GM21447 (cell line): Measurements from ENCODE around the gene TM4SF20.
"Not testable (repeated sequence)": the region's sequence is repeated elsewhere in the genome, so short reads cannot be mapped to it uniquely, and the experiment has no call there.

Source experiments
- ATAC-seq: cut with Tn5 transposase; IDR thresholded peaks from one replicate; pipeline ENCODE4 v1.9.1; 2021; ENCODE audit not compliant: unreplicated experiment

TM4SF20 gene

GRCh38 chr2:227398684-227399670 is 19.9 kb upstream of the TM4SF20 start:
- ATAC-seq, result no peak

- ATAC-seq, result no peak
Measured at GRCh38 chr2:227397562-227397961, 18.5 kb upstream of the TM4SF20 start.

DNA sequence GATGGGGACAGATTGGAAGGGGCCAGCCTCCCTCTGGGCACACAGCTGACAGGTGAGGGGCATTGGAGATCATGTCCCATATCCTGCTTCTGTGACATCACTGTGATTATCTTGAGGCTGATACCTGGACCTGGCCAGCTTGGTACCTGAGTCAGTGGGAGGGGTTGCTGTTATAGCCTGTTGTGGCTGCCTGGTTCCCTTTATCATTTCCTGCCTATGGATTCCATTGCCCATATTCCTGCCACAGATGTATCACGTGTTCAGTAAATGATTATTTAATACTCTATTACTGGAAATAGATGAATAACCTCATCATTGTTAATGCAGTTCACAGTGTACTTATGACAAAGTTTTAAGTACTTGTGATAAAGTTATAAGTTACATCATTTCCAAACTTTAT is 16.4 kb upstream of the TM4SF20 start:
- ATAC-seq, result no peak

GRCh38 chr2:227394401-227394800 is 15.3 kb upstream of the TM4SF20 start:
- ATAC-seq, result no peak

DNA sequence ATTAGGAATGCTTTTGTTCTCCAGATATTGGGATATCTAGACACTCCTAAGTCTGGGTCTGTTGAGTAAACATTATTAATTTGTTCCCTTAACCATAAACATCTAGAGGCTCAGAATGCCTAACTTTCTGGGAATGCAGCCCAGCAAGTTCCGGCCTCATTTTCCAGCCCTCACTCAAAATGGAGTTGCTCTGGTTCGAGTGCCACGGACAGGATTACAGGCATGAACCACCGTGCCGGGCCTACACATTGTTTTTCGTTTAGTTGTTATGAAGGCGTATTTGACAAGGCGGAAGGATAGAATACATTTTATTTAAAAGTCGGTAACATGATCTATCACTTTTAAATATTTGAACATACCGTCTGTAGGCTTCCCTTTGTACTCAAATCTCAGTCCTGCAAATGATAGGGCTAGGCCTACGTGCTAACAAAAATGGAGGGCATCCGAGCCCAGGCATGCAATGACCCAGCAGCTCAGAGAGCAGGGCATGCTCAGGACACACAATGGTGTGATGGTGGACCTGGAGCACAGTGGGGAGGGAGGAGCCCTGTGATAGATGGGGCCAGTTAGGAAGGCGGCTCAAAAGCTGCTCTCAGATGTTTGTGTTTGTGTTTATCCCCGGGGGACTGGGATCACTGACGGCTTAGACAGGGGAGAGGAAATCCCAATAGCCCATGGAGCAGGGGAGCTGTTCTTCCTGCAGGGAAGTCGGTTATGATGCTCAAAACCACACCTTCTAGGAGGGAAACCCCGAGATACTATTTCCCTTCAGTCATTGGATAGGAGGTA is 11.6 kb upstream of the TM4SF20 start:
- no peak for ATAC-seq

- no peak for ATAC-seq
Measured at GRCh38 chr2:227389661-227390060, 10.6 kb upstream of the TM4SF20 start.

GRCh38 chr2:227389231-227389630 is 10.1 kb upstream of the TM4SF20 start:
- ATAC-seq, result no peak

DNA sequence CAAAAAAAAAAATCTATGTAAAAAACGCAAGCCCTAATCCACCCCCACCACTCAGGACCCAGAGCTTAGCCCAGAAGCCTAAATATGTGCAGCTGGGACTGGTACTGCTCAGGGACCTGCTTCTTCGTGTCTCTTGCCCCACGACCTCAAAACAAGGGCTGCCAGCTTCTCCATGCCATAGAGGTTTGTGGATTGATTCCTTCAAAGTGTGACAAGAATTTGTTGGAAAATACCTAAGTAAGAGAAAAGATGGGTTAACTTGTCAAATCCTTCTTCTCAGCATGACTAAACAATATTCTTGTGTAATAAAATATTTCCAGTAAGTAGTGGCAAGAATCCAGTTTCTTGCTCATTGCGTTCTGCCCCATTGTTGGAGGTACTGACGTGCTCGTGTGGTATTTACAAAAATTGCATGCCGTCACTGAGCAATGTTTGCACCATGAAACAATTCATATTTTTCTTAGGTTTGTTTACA is 9.5 kb upstream of the TM4SF20 start:
- no peak for ATAC-seq

GRCh38 chr2:227387583-227387982 is 8.5 kb upstream of the TM4SF20 start, which contains the start of gene SCYGR1:
SCYGR1 (minus strand) TSS chr2:227387949; CDS start chr2:227387949, 0 bp downstream.
- ATAC-seq, result not testable (repeated sequence)

DNA sequence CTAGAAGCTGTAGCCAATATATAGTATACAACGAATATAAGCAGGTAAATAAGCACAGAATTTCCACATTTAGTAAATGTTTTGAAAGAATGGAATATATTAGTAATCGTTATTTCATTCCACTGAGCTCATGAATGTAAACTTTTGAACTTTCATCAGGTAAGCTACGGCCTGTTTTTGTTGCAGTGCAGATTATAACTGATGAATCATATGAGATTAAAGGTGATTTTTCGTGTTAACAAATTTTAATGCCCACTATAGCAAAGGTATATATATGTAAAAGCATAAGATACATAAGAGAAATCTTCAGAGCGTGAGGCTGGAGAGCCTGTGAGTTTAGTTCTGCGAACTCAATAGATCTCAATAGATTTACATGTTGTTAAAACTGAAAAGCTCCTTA is 7.5 kb upstream of the TM4SF20 start:
- ATAC-seq, result no peak

GRCh38 chr2:227383686-227384085 is 4.6 kb upstream of the TM4SF20 start:
- ATAC-seq, result no peak

- not testable (repeated sequence) for ATAC-seq
Measured at GRCh38 chr2:227382241-227382835, 3.2 kb upstream of the TM4SF20 start.

DNA sequence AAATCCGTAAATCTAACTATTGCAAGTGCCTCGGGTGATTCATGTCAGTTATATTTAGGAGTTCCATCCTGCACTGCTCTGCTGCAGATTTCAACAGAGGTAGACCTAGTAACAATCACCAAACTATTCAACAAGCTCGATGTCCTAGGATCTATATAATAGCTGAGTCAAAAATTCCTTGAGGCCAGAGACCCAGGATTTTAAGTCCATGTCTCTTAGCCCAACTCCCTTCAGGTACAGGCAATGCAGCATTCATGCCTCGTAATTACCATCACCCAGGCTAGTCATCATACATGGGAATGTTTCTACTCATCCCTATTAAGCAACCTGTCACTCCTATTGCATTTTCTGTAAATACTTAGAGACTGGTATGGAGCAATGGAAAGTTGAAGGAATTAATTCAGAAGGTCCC is 729 bp downstream of the TM4SF20 start:
- ATAC-seq, result no peak

DNA sequence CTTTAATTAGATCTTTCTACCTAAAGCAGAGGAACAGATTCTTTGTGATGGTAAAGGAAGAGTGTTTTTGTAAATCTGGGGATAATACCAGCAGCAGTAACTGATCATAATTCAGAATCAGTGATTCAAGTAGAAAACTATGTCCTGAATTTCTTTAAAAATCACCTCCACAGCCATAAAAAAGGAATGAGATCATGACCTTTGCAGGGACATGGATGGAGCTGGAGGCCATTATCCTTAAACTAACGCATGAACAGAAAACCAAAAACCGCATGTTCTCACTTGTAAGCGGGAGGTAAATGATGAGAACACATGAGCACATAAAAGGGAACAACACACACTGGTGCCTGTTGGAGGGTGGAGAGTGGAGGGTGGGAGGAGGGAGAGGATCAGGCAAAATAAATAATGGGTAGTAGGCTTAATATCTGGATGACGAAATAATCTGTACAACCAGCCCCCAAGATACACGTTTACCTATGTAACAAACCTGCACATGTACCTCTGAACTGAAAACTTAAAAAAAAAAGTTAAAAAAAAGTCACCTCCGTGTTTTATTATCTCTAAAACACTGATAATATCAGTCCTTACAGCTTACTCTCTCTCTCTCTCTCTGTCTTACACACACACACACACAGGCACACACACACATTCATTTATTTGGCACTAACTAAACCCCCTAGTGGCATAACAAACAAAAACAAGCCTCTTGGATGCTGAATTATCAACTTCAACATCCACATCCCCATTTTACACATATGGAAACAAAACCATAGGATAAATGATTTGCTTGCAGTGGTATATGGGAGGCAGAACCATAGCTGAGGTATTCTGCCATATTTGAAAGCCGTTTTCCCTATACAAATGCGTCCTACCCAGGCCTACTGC is 1.4 kb downstream of the TM4SF20 start:
- ATAC-seq, result no peak

GRCh38 chr2:227376656-227377396 is 2.3 kb downstream of the TM4SF20 start:
- no peak for ATAC-seq

DNA sequence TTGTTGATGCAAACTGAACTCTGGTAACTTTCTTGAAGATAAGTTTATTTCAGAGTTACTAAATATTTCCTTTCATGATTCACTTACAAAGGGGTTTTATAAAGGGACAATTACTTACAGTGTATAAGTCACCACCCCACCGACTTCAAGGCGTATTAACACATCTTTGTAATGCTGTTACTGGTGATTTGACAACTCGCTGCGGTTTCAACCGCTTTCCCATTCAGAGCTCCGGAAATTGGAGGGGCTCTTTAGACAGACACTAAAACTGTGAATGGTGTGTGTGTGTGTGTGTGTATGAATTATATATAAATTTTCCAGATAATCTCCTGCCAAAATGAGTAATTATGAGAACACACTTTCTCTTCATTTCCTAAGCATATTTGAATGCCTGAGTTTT is 4.9 kb downstream of the TM4SF20 start:
- ATAC-seq, result no peak

- ATAC-seq, result no peak
Measured at GRCh38 chr2:227373389-227373788, 5.7 kb downstream of the TM4SF20 start.

GRCh38 chr2:227370791-227371312 is 8.3 kb downstream of the TM4SF20 start:
- no peak for ATAC-seq

DNA sequence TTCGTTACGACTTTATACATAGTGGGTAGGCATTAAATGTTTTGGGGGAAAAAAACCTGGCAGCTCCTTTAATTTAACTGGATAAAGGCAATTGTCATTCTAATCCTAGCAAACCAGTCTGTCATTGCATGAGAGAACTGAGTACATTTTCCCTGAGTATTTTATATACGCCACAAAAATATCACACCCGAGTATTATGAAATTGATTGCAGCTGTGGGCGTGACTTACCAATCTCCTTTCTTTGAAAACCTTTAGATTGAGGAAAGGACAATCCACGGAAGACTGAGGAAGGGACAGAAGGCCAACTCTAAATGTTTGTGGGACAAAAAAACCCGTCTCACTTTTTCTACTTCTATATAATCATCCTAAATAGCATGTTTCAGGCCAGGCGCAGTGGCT is 9.0 kb downstream of the TM4SF20 start:
- ATAC-seq, result no peak
